BE2C (cell line): Measurements from ENCODE around the gene PEAK3.

Experiments
- DNase-seq: peaks from one replicate; pipeline ENCODE4 v3.0.0-alpha.2; 2020
- H3K27me3 ChIP-seq: fragments of 250-450 bp; sonication (Bioruptor Pico); 2 replicates; pipeline ENCODE4 v1.5.1; 2020; ENCODE audit warnings: mild to moderate bottlenecking
- H3K36me3 ChIP-seq: fragments of 250-450 bp; sonication (Bioruptor Pico); 2 replicates; pipeline ENCODE4 v1.5.1; 2020; ENCODE audit warnings: mild to moderate bottlenecking
- H3K4me1 ChIP-seq: fragments of 250-450 bp; sonication (Bioruptor Pico); 2 replicates; pipeline ENCODE4 v1.5.1; 2020
- H3K4me3 ChIP-seq: 2 replicates; pipeline ENCODE4 v1.5.1; 2011; ENCODE audit warnings: low read depth, low read length
- H3K9me3 ChIP-seq: fragments of 250-450 bp; sonication (Bioruptor Pico); 2 replicates; pipeline ENCODE4 v1.5.1; 2020
- CTCF ChIP-seq: IDR thresholded peaks from 2 replicates; pipeline ENCODE4 v1.5.1; 2012; ENCODE audit warnings: mild to moderate bottlenecking, low read depth, low read length

The PEAK3 gene

GRCh38 chr19:2226840-2227360 is 55.1 kb downstream of the PEAK3 start:
- no peaks in the 10 kb centered on the region for H3K9me3 ChIP-seq
- peaks cover 3% of the 10 kb centered on the region; the same call in 1 of the 2 replicates for H3K4me1 ChIP-seq
- no peak overlapping the region for H3K4me3 ChIP-seq
- peaks cover 82% of the 10 kb centered on the region for H3K36me3 ChIP-seq
- H3K27me3 ChIP-seq, result no peaks in the 10 kb centered on the region
- TF ChIP-seq CTCF, result no peak
- no peak for DNase-seq

- Histone ChIP-seq H3K36me3 (peaks cover 84% of the 10 kb centered on the region), H3K4me3 (no peak overlapping the region), H3K4me1 (peaks cover 5% of the 10 kb centered on the region), H3K9me3 (no peaks in the 10 kb centered on the region), H3K27me3 (no peaks in the 10 kb centered on the region)
- no peak for DNase-seq
- no peak for TF ChIP-seq CTCF
Measured at GRCh38 chr19:2226051-2226839, 55.7 kb downstream of the PEAK3 start.

- TF ChIP-seq CTCF, result no peak
- peaks cover 12% of the 10 kb centered on the region for H3K4me1 ChIP-seq
- H3K36me3 ChIP-seq, result peaks cover 84% of the 10 kb centered on the region
Measured at GRCh38 chr19:2225415-2226050, 56.4 kb downstream of the PEAK3 start.

GRCh38 chr19:2224754-2225349 is 57.1 kb downstream of the PEAK3 start:
- Histone ChIP-seq H3K9me3 (no peaks in the 10 kb centered on the region), H3K4me3 (no peak overlapping the region), H3K36me3 (peaks cover 84% of the 10 kb centered on the region), H3K4me1 (peaks cover 14% of the 10 kb centered on the region), H3K27me3 (no peaks in the 10 kb centered on the region)
- DNase-seq, result no peak
- no peak for TF ChIP-seq CTCF

More at GRCh38 chr19:2225415-2226050, 56.4 kb downstream of the PEAK3 start:
- H3K27me3 ChIP-seq, result no peaks in the 10 kb centered on the region
- H3K9me3 ChIP-seq, result no peaks in the 10 kb centered on the region
- DNase-seq, result no peak
- H3K4me3 ChIP-seq, result no peak overlapping the region
